HG03095 (cell line): Measurements from ENCODE around the gene CTNNA3.
"Not testable (repeated sequence)": the region's sequence is repeated elsewhere in the genome, so short reads cannot be mapped to it uniquely, and the experiment has no call there.

Source experiments
- ATAC-seq: cut with Tn5 transposase; IDR thresholded peaks from one replicate; pipeline ENCODE4 v1.9.1; 2021; ENCODE audit warnings: moderate library complexity; ENCODE audit not compliant: unreplicated experiment

The CTNNA3 gene

DNA sequence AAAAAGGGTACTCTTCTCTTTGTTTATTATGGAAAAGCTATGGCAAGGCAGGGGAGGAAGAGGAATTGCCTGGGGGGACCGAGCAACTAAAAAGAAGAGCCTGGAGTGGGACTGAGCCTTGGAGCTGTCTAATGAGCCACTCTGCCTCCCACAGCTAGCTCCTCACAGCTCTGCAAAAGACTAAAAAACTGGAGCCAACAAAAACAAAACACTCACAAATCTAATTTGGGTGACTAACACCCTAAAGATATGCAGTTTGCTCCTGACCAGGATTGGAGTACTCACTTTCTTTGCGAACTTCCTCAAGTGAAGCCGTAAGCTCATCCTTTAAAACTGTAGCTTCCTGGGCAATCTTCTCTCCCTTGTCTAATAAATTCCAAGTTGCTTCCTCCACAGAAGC lies 89.4 kb downstream of the CTNNA3 start:
- no peak for ATAC-seq

- ATAC-seq: no peak
Measured at GRCh38 chr10:67603701-67604100, 92.3 kb downstream of the CTNNA3 start.

DNA sequence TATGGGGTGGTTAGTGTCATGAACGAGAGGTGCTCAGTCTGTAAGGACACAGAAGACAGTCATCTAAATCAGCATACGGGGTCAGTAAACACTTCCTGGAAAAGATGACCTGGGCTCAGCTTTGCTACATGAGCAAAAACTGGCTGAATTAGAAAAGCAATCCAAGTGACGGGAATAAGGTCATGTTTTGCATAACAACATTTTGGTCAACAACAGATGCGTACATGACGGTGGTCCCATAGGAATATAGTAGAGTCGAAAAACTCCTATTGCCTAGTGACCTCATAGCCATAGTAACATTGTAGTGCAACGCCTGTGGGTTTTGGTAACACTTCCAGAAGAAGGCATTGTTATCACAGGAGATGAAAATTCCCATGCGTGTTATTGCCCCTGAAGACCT lies 92.9 kb downstream of the CTNNA3 start:
- no peak for ATAC-seq

GRCh38 chr10:67602268-67602950 lies 93.6 kb downstream of the CTNNA3 start:
- ATAC-seq: no peak

- ATAC-seq: no peak
Measured at GRCh38 chr10:67599597-67599996, 96.4 kb downstream of the CTNNA3 start.

GRCh38 chr10:67596641-67597040 lies 99.4 kb downstream of the CTNNA3 start:
- no peak for ATAC-seq

DNA sequence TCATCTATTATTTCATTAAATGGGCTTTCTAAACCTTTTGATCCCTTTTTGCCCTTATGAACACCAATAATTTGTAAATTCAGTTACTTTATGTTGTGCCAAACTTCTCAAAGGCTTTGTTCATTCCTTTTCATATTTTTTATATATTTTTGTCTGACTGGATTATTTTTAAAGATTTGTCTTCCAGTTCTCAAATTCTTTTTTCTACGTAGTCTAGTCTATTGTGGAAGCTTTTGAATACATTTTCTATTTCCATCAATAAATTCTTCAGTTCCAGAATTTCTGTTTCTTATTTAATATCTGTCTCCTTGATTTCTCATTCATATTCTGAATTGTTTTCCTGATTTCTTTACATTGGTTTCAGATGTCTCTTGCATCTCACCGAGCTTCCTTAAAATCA lies 108.2 kb downstream of the CTNNA3 start:
- no peak for ATAC-seq

GRCh38 chr10:67575532-67575931 lies 120.5 kb downstream of the CTNNA3 start:
- ATAC-seq: no peak

- no peak for ATAC-seq
Measured at GRCh38 chr10:67573484-67573883, 122.5 kb downstream of the CTNNA3 start.

DNA sequence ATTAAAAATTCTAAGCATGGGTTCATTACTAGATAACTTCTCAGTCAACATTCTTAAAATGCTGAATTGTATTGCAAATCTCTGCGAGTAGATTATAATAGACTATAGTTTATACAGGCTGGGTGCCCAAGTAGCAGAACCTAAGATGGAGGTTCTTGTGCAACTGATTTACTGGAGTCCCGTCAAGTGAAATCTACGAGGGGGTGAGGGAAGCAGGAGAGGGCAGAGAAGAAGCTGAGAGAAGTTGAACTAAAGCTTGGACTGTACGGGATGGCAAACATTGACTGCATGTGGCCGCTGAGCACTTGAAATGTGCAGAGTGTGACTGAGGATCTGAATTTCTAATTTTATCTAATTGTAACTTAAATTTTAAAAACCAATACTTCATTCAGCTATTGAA lies 124.5 kb downstream of the CTNNA3 start:
- ATAC-seq: no peak

- not testable (repeated sequence) for ATAC-seq
Measured at GRCh38 chr10:67558311-67558710, 137.7 kb downstream of the CTNNA3 start.

DNA sequence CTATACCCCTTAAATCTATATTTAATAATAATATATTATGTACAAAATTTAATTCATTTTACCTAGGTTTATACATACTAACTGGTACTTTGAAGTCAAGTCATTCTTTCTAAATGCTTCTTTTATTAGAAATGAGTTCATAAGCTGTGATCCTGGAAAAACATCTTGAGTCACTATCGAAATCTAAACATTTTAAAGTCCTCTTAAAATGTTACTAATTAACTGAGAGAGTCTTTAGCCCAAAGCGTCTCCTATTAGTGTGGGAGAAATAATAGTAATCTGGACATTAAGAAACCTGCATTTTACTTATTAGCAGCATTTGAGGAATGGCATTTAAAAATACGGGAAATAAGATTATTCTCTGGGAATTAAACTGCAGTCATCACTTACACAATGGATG lies 142.7 kb downstream of the CTNNA3 start:
- no peak for ATAC-seq

DNA sequence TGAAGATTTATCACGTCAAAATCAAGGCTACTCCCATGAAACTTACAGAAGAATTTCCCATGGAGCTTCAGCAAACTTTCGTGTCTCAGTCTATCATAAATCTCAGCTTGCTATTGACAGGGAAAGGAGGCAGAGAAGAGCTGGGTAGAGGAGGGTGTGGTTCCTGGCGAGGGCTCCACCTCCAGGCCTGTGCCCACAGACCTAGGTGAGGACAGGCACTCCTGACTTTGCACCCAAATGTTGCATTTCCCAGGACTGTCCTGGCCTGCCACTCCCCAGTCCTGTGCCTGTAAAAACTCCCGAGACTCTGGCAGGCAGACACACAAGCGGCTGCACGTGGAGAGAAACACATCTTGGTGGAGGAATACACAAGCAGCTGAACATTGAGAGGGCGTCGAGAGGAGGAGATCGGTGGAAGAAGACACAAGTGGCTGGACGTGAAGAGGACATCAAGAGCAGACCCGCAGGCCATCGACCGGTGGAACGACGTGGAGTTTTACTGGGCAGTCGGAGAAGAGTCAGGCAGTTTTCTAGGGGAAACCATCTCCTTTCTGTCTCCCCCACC lies 145.1 kb downstream of the CTNNA3 start:
- no peak for ATAC-seq

DNA sequence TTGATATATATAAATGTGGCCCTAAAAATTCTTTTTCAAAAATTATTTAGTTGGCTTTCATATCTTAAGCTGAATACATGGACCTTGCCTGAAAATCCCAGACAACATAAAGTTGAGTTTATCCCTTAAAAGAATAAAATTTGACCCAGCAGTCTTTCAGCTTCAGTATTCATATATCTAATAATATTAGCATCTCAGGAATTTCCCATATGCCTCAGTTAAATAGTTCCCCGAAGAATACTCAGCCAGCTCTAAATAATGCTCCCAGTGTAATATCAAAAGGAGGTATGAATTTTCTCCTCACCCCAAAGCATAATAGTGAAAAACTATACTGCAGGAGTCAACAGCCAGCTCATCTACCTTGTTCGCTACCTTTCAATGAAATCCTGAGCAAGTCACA lies 145.9 kb downstream of the CTNNA3 start:
- ATAC-seq: no peak

DNA sequence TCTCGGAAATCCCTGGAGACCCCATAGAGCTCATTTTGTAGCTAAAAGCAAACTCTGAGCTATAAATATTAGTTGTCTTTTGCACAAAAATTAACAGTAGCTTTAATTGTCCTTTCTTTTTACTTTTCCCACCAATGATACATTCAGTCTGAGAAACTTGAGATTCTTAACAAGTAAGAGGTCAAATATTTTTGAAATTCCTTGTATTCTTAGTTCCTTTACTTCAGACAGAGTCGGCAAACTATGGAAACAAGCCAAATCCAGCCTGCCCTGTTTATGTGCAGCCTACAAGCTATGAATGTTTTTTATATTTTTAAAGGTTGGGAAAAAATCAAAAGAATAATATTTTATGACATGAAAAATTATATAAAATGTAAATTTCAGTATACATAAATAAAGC lies 146.6 kb downstream of the CTNNA3 start:
- no peak for ATAC-seq

DNA sequence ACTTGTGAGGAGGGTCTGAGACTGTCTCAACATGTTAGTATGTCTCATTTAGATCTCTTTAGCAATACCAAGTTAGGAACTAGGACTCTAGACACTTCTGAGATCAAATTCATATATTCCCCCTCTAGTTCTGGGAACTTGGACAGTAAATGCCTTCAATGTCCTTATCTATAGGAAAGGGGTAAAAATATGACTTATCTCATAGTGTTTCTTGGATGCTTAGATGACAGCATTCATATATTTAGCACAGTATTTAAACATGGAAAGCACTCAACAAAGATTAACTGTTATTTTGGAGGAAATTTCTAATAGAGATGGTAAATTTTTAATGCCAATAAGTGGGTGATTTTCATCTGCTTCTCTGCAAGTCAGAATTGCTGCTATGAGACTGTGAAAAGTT lies 154.6 kb downstream of the CTNNA3 start:
- ATAC-seq: no peak

- no peak for ATAC-seq
Measured at GRCh38 chr10:67539312-67539711, 156.7 kb downstream of the CTNNA3 start.

GRCh38 chr10:67537906-67538305 lies 158.1 kb downstream of the CTNNA3 start:
- no peak for ATAC-seq

DNA sequence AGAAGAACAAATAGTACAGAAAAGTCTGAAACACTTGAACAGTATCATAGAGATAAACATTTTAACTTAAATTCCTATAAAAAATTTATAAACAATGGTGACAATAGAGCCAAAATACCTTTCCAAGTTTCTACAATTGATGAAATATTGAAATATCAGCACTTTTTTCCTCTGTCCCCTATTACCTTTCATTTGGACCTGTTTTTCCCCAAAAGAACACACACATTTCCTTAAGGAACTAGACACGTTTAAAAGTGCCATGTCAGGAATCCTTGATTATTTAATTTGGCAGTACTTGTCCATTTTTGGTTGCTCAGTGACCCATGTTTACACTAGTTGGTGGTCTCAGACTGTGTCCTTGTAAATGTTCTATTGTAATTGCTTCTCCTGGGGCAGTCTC lies 162.6 kb downstream of the CTNNA3 start:
- ATAC-seq: no peak

- ATAC-seq: not testable (repeated sequence)
Measured at GRCh38 chr10:67530990-67531389, 165.0 kb downstream of the CTNNA3 start.

- ATAC-seq: no peak
Measured at GRCh38 chr10:67527351-67527750, 168.6 kb downstream of the CTNNA3 start.

GRCh38 chr10:67521546-67521945 lies 174.4 kb downstream of the CTNNA3 start:
- ATAC-seq: no peak

GRCh38 chr10:67520924-67521520 lies 175.0 kb downstream of the CTNNA3 start:
- ATAC-seq: peak; percentile 80
